SU-DHL-6 (cell line): ENCODE data around the gene BIK.

Source experiments
- CTCF ChIP-seq: fragments of 200-600 bp; sonication (generic); IDR thresholded peaks from one replicate; pipeline ENCODE4 v1.5.1; 2017; ENCODE audit warnings: antibody characterized with exemption, mild to moderate bottlenecking, low read length, moderate library complexity; ENCODE audit not compliant: insufficient read depth, poor library complexity, severe bottlenecking
- EZH2phosphoT487 ChIP-seq: fragments of 200-600 bp; sonication (generic), shearing (Covaris generic); conservative IDR thresholded peaks from 2 replicates; pipeline ENCODE4 v1.6.1; 2018; ENCODE audit warnings: mild to moderate bottlenecking, antibody characterized with exemption, low read length, moderate library complexity, mixed read lengths

- no peak for TF ChIP-seq CTCF
- no peak for TF ChIP-seq EZH2phosphoT487
These were observed 16.8 kb downstream of the BIK start for GRCh38 chr22:43127166-43127908.
